HG02884 (cell line): ENCODE data around the gene BEND5.

Experiments
- ATAC-seq: cut with Tn5 transposase; IDR thresholded peaks from one replicate; pipeline ENCODE4 v1.9.1; 2021; ENCODE audit warnings: mild to moderate bottlenecking, moderate library complexity; ENCODE audit not compliant: unreplicated experiment

The BEND5 gene

DNA sequence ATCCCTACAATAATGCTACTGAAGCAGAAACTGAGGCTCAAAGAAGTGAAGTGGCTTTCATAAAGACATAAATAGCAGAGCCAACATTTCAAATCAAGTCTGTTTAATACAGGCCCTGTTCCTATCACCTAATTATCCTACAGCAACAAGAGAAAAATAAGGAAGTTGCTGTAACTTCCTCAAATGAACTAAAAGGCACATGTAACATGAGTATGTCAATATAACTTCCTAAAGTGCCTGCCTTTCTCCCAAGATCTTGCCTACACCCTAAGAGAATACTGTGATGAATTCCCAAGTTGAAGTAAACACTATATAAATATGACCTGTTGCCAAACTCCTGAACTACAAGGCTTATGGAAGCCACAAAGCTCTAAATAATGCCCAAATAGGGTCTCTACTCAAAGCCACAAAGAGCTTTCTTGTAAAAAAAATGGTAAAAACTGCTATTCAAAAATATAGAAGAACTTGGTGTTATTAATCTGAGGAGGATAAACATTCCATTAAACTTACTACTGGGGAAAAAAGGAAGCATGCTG is 8.6 kb downstream of the BEND5 start:
- no peak for ATAC-seq

DNA sequence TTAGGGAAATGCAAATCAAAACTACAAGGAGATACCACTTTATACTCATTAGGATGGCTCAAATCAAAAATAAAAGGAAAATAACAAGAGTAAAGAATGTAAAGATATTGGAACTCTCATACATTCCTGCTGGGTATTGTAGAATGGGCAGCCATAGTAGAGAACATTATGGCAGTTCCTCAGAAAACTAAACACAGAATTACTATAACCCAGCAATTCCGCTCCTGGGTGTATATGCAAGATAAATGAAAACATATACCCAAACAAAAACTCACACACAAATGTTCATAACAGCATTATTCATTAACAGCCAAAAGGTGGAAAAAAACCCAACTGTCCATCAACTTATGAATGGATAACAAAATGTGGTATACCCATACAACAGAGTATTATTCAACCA is 11.4 kb downstream of the BEND5 start:
- ATAC-seq: no peak

DNA sequence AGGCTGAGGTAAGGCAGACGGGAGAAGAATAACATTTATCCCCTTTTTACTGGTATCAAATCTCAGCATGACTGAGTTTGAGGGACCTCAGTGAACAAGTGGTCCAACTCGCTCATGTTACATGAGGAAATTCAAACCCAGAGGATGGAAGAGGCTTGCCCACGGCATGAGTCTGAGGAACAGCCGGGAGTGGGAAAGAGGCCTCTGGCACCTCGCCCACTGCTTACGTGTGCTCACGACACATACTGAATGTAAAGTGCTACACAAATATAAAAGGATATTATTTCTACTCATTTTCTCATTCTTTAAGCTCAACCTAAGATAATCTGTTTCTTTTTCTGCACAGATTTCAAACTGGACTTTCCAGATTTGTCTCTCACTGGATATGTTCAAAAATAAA is 14.7 kb downstream of the BEND5 start:
- ATAC-seq: no peak

- no peak for ATAC-seq
Observed at GRCh38 chr1:48761411-48761810, 15.3 kb downstream of the BEND5 start.

GRCh38 chr1:48760857-48761256 is 15.8 kb downstream of the BEND5 start:
- ATAC-seq: no peak

GRCh38 chr1:48758976-48759375 is 17.7 kb downstream of the BEND5 start:
- no peak for ATAC-seq

GRCh38 chr1:48757363-48757762 is 19.3 kb downstream of the BEND5 start:
- ATAC-seq: peak; percentile 59

GRCh38 chr1:48756683-48757316 is 19.9 kb downstream of the BEND5 start:
- ATAC-seq: peak; percentile 50

- no peak for ATAC-seq
Observed at GRCh38 chr1:48753293-48753692, 23.4 kb downstream of the BEND5 start.

- ATAC-seq: peak; percentile 94
Observed at GRCh38 chr1:48750109-48750508, 26.6 kb downstream of the BEND5 start.

GRCh38 chr1:48749068-48749467 is 27.6 kb downstream of the BEND5 start:
- no peak for ATAC-seq

- ATAC-seq: no peak
Observed at GRCh38 chr1:48746906-48747305, 29.8 kb downstream of the BEND5 start.

DNA sequence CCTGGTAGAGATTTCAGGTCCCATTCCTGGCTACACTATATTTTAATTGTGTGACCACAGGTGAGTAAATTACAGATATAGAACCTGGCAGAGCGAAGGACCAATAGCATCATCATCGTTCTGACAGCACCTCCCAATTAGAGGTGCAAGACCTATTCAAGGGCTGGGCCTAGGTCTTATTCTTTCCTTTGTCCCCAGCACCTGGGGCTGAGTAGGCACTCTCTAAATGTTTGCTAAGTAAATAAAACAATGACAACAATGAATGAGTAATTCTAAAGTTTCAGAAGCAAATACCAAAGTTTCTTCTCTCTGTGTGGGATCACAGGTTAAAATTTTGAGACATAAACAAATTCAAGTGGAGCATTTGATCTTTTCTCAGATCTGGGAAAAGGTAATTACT is 32.7 kb downstream of the BEND5 start:
- ATAC-seq: no peak

- no peak for ATAC-seq
Observed at GRCh38 chr1:48743480-48743879, 33.2 kb downstream of the BEND5 start.

DNA sequence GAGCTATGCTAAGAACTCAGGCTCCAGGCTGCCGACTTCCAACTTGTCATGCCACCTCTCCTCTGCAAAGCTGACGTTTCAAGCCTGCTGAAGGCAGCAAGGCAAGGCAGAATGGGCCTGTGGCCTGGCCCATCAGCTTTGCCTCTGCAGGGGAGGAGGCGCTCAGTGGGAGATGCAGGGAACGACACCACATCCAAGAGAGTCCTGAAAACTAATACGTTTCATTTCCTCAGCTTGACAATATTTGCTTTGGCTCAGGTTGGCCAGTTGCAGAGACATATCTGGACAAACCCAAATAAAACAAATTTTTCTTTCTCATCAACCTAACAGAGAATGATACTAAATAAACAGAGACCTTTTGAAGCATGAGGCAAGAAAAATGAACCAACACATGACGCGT is 35.3 kb downstream of the BEND5 start:
- ATAC-seq: no peak

GRCh38 chr1:48740621-48741020 is 36.1 kb downstream of the BEND5 start:
- no peak for ATAC-seq

DNA sequence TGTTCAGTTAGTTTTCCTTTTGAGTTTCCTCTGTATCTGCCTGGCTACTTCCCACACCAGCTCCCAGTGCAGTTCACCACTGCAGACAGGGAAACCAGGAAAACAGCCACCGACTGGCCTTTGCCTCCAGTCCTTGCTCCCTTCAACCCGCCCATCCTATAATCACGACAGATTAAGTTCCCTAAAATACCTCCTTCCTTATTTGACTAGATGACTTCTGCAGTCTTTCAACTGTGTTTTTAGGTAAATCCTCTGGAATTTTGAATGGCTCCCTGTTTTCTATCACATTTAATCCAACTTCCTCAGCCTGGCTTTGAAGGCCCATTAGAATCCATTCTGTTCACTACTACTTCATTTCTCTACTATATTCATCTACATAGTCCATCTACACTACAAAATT is 37.6 kb downstream of the BEND5 start:
- ATAC-seq: no peak

- no peak for ATAC-seq
Observed at GRCh38 chr1:48738356-48738755, 38.3 kb downstream of the BEND5 start.

GRCh38 chr1:48735796-48736195 is 40.9 kb downstream of the BEND5 start:
- ATAC-seq: no peak

GRCh38 chr1:48730164-48730910 is 46.4 kb downstream of the BEND5 start:
- ATAC-seq: peak; percentile 70

- no peak for ATAC-seq
Observed at GRCh38 chr1:48728584-48728983, 48.1 kb downstream of the BEND5 start.

DNA sequence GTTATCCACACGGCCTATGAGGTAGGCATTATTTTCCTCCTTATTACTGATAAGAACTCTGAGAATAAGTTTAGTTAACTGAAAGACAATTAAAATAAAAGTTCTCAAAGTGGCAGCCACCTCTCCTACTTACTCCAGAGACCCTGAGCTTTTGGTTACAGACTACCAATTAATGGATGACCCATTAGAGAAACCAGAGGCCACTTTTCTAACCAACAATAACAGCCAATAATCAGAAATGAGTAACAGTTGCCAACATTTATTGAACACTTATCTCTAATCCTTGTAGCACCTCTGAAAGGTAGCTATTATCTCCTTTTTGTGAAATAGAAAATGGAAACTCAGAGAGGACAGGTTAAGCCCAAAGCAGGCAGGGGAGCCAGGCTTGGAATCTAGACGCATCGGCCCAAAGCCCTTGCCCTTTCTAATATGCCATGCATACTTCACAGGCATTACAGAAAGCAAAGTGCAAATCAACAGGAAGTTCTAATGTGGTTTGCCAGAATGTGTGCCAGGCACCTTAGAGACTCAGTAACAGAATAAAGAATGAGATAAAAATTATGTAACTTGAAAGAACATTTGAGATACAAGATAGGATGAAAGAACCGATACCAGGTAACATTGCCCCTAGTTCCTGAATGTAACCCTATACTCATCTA is 50.0 kb downstream of the BEND5 start:
- ATAC-seq: no peak
